Measurements from ENCODE around the gene NPEPL1. TPM values are rescaled to one million over a fixed set of nuclear protein-coding genes. Genes with fewer than 3 reads are reported as not detected.

NPEPL1 gene
- total and polyA plus RNA-seq, 10 of the 15 experiments (the other 5 are each of a cell fraction or from before 2014, with no cell fraction given) = 0.08 to 21.3 (median 10.2) TPM

DNA sequence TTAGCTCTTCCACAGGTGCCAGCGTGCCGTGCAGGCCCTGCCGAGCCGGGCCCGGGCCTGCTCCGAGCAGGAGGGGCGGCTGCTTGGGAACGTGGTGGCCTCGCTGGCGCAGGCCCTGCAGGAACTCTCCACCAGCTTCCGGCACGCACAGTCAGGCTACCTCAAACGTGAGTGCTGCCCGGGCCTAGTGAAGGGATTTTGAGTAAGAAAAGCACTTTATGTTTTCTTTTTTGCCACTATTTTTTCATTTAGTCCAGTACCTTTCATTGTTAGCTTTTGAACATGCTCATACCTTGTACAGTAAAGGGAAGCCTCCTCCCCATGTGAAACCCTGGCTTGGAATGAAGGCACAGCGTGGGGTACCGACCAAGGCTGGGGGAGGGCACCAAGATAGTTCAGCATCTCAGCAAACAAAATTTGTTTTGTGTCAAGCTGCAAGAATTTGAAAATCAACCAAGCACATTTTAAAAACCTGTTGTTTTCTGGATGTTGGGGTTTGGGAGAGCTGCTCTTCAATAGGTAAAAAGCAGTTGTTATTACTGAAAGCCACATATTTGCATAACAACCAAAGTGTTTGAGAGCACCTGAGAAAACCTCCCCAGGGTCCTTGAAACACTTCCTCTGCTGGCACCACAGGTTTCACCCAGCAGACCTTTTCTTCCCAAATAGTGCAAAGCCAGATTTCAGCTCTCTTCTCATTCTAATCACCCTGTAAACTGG, 23.2 kb upstream of the NPEPL1 start (continued):
- TF ChIP-seq MEF2B (IDR thresholded peaks at IDR 0.05; ENCODE audit: partially characterized antibody, poor library complexity, severe bottlenecking) (peak; percentile 77), PML (IDR thresholded peaks at IDR 0.05; ENCODE audit: low read length) (no peak), BHLHE40 (IDR thresholded peaks at IDR 0.05; ENCODE audit: borderline replicate concordance in 1 of 2, low read depth in 2 of 2, low read length in 1 of 2) (peak; percentile 61 to 77; a peak in 3 of 4 replicates)

- no peak for TF ChIP-seq BCL3 (IDR thresholded peaks at IDR 0.05; ENCODE audit: borderline replicate concordance, insufficient read depth, low read depth, low read length, poor library complexity, severe bottlenecking)
- no peak for TF ChIP-seq CEBPB (IDR thresholded peaks at IDR 0.05; ENCODE audit: borderline replicate concordance in 1 of 2, low read depth in 2 of 2, low read length in 2 of 2)
- no peak for TF ChIP-seq HSF1 (IDR thresholded peaks at IDR 0.05; ENCODE audit: low read depth, low read length)
- no peak for TF ChIP-seq EP300 (IDR thresholded peaks at IDR 0.05; ENCODE audit: borderline replicate concordance in 1 of 2, control insufficient read depth in 1 of 2, low read depth in 2 of 2, low read length in 2 of 2)
- TF ChIP-seq NR2C1 (IDR thresholded peaks at IDR 0.05) = no peak
- no peak for TF ChIP-seq REST (IDR thresholded peaks at IDR 0.05; ENCODE audit: low read depth, low read length)
- peaks cover 8% of the 10 kb centered on the region for H3K4me1 ChIP-seq (ENCODE audit: control insufficient read depth, insufficient read depth, low read length)
- no TSS peak for BruUV-seq (replicated peaks)
- ChIA-PET POLR2A (no interaction called here), RAD21 (ENCODE audit: unreplicated experiment) (interaction anchor here (1.3 kb wide), 1 partner anchor 19 kb away, joined by 3 read pairs; the partner anchor contains the start of gene STX16), CTCF (interaction anchor here (1.4 to 1.6 kb wide), 2 partner anchors 16 to 19 kb away, joined by 4 to 5 read pairs; partner anchors contain the start of gene STX16), SMC1A (ENCODE audit: uncharacterized antibody, unreplicated experiment) (interaction anchor here (0.6 to 1.4 kb wide), 5 partner anchors 11 to 223 kb away, joined by 3 to 11 read pairs (median 5); partner anchors contain the start of gene STX16)
- no peak overlapping the region for H3K27ac ChIP-seq (ENCODE audit: control insufficient read depth, insufficient read depth)
- peaks cover 3% of the 10 kb centered on the region for H3K79me2 ChIP-seq (ENCODE audit: control insufficient read depth, insufficient read depth, low read length)
- H3K4me3 ChIP-seq = no peak overlapping the region
- H3K9ac ChIP-seq (ENCODE audit: control insufficient read depth, insufficient read depth, low read length) = no peak overlapping the region
- intact Hi-C loops (cut with micrococcal nuclease; ENCODE audit: unreplicated experiment) = no loop called here
- in situ Hi-C loops (cut with MboI) = loop anchor here (25.0 kb wide), 1 partner anchor 1283 kb away; the partner anchor contains the start of gene RBM38
- ATAC-seq = no peak
- H3K36me3 ChIP-seq (ENCODE audit: control insufficient read depth in 2 of 2, insufficient read depth in 2 of 2, low read length in 1 of 2) = peaks cover 17 to 20% of the 10 kb centered on the region in 2 experiments
- no peak for FAIRE-seq
- no peak overlapping the region for H3K4me2 ChIP-seq (ENCODE audit: control insufficient read depth, insufficient read depth)
- no peak overlapping the region for H2AFZ ChIP-seq (ENCODE audit: control insufficient read depth, low read depth, low read length)
- H4K20me1 ChIP-seq (ENCODE audit: control insufficient read depth, insufficient read depth) = peaks cover 5% of the 10 kb centered on the region
- no peaks in the 10 kb centered on the region for H3K9me3 ChIP-seq (replicated peaks; ENCODE audit: control insufficient read depth, insufficient read depth, low read length)
- DNase-seq (ENCODE audit: low read depth, low spot score) = no peak
- 94% methylated on average over 1 of the region's 1 CpG for WGBS (ENCODE audit: insufficient coverage, insufficient replicate concordance, low lambda C conversion rate, missing lambda C conversion rate)
- H3K27me3 ChIP-seq (replicated peaks in 1 of 2; ENCODE audit: control insufficient read depth in 2 of 2, insufficient read depth in 2 of 2, low read length in 1 of 2) = no peaks in the 10 kb centered on the region
Observed at GRCh38 chr20:58670102-58670501, 22.5 kb upstream of the NPEPL1 start.

Measured in GM12878 (cell line).